Measurements from ENCODE around the gene TAF1L. TPM values are rescaled to one million over a fixed set of nuclear protein-coding genes. Genes with fewer than 3 reads are reported as not detected.

The TAF1L gene
- total RNA-seq, 1 experiment from 2014 or later, result not detected

- H4K20me1 ChIP-seq (ENCODE audit: insufficient read depth, low read depth, low read length), result no peaks in the 10 kb centered on the region
- no peak overlapping the region for H3K27ac ChIP-seq (ENCODE audit: low read length)
- no peak overlapping the region for H3K4me2 ChIP-seq (ENCODE audit: low read depth, low read length, poor library complexity, severe bottlenecking)
- peaks cover 17% of the 10 kb centered on the region for H3K4me1 ChIP-seq (ENCODE audit: low read length)
- DNase-seq, result peak; percentile 88
- H3K9me2 ChIP-seq (replicated peaks; ENCODE audit: insufficient read depth, low read length), result no peaks in the 10 kb centered on the region
- H3K9ac ChIP-seq (ENCODE audit: low read length), result no peak overlapping the region
- H3K4me3 ChIP-seq (ENCODE audit: low read length), result no peak overlapping the region
- no peaks in the 10 kb centered on the region for H3K9me3 ChIP-seq (ENCODE audit: low read length)
- H2AFZ ChIP-seq (ENCODE audit: low read length), result no peak overlapping the region
- no peaks in the 10 kb centered on the region for H3K36me3 ChIP-seq (ENCODE audit: insufficient read depth, low read length)
- H3K27me3 ChIP-seq (ENCODE audit: low read length), result no peaks in the 10 kb centered on the region
- no peaks in the 10 kb centered on the region for H3K79me2 ChIP-seq (ENCODE audit: low read length)
Measured at GRCh38 chr9:32581512-32582143, 53.8 kb downstream of the TAF1L start.

- no peak for DNase-seq
- Histone ChIP-seq H3K9me2 (replicated peaks; ENCODE audit: insufficient read depth, low read length) (no peaks in the 10 kb centered on the region), H3K9me3 (ENCODE audit: low read length) (no peaks in the 10 kb centered on the region), H3K4me3 (ENCODE audit: low read length) (no peak overlapping the region), H4K20me1 (ENCODE audit: insufficient read depth, low read depth, low read length) (no peaks in the 10 kb centered on the region), H3K4me1 (ENCODE audit: low read length) (peaks cover 17% of the 10 kb centered on the region), H3K9ac (ENCODE audit: low read length) (0 out of 2 replicates have a peak overlapping the region, but pooled peaks have one; percentile 2), H2AFZ (ENCODE audit: low read length) (peak overlapping the region; percentile 3; the same call in 1 of the 2 replicates), H3K27ac (ENCODE audit: low read length) (no peak overlapping the region), H3K4me2 (ENCODE audit: low read depth, low read length, poor library complexity, severe bottlenecking) (peak overlapping the region; percentile 21), H3K27me3 (ENCODE audit: low read length) (no peaks in the 10 kb centered on the region), H3K36me3 (ENCODE audit: insufficient read depth, low read length) (no peaks in the 10 kb centered on the region), H3K79me2 (ENCODE audit: low read length) (no peaks in the 10 kb centered on the region)
Measured at GRCh38 chr9:32580631-32581300, 54.7 kb downstream of the TAF1L start.

GRCh38 chr9:32579706-32580331 is 55.6 kb downstream of the TAF1L start:
- Histone ChIP-seq H3K4me3 (ENCODE audit: low read length) (no peak overlapping the region), H3K9me2 (replicated peaks; ENCODE audit: insufficient read depth, low read length) (no peaks in the 10 kb centered on the region), H3K79me2 (ENCODE audit: low read length) (no peaks in the 10 kb centered on the region), H3K27ac (ENCODE audit: low read length) (no peak overlapping the region), H4K20me1 (ENCODE audit: insufficient read depth, low read depth, low read length) (no peaks in the 10 kb centered on the region), H2AFZ (ENCODE audit: low read length) (no peak overlapping the region; the same call in 1 of the 2 replicates), H3K9ac (ENCODE audit: low read length) (0 out of 2 replicates have a peak overlapping the region, but pooled peaks have one; percentile 45), H3K4me1 (ENCODE audit: low read length) (peaks cover 17% of the 10 kb centered on the region), H3K4me2 (ENCODE audit: low read depth, low read length, poor library complexity, severe bottlenecking) (peak overlapping the region; percentile 53), H3K27me3 (ENCODE audit: low read length) (no peaks in the 10 kb centered on the region), H3K36me3 (ENCODE audit: insufficient read depth, low read length) (no peaks in the 10 kb centered on the region), H3K9me3 (ENCODE audit: low read length) (no peaks in the 10 kb centered on the region)
- DNase-seq, result peak; percentile 89

Other genes with a start within 250 kb of the TAF1L start
- gene RIGI, start 109.5 kb downstream of the TAF1L start, total RNA-seq (2014; rRNA removed; shearing (Covaris generic); ENCODE audit: low replicate concordance), result 6.6 and 13.2 TPM in 2 replicates
- gene SMIM27, start 83.3 kb downstream of the TAF1L start, total RNA-seq (2014; rRNA removed; shearing (Covaris generic); ENCODE audit: low replicate concordance), result 3.5 and 12.6 TPM in 2 replicates
- gene TOPORS, start 83.1 kb downstream of the TAF1L start, total RNA-seq (2014; rRNA removed; shearing (Covaris generic); ENCODE audit: low replicate concordance), result 16.3 and 21.2 TPM in 2 replicates
- 72.4 and 95.6 TPM in 2 replicates for gene NDUFB6, start 62.5 kb downstream of the TAF1L start, total RNA-seq (2014; rRNA removed; shearing (Covaris generic); ENCODE audit: low replicate concordance)
- not detected in 2 replicates for gene TMEM215, start 147.9 kb upstream of the TAF1L start, total RNA-seq (2014; rRNA removed; shearing (Covaris generic); ENCODE audit: low replicate concordance)

Data from Karpas-422 (cell line).